HG03378 (cell line): ENCODE results near the gene ZNHIT3.
"Not testable (repeated sequence)": the region's sequence is repeated elsewhere in the genome, so short reads cannot be mapped to it uniquely, and the experiment has no call there.

Source experiments
- ATAC-seq: cut with Tn5 transposase; IDR thresholded peaks from one replicate; pipeline ENCODE4 v1.9.1; 2021; ENCODE audit warnings: mild to moderate bottlenecking, moderate library complexity; ENCODE audit not compliant: unreplicated experiment

Gene ZNHIT3

DNA sequence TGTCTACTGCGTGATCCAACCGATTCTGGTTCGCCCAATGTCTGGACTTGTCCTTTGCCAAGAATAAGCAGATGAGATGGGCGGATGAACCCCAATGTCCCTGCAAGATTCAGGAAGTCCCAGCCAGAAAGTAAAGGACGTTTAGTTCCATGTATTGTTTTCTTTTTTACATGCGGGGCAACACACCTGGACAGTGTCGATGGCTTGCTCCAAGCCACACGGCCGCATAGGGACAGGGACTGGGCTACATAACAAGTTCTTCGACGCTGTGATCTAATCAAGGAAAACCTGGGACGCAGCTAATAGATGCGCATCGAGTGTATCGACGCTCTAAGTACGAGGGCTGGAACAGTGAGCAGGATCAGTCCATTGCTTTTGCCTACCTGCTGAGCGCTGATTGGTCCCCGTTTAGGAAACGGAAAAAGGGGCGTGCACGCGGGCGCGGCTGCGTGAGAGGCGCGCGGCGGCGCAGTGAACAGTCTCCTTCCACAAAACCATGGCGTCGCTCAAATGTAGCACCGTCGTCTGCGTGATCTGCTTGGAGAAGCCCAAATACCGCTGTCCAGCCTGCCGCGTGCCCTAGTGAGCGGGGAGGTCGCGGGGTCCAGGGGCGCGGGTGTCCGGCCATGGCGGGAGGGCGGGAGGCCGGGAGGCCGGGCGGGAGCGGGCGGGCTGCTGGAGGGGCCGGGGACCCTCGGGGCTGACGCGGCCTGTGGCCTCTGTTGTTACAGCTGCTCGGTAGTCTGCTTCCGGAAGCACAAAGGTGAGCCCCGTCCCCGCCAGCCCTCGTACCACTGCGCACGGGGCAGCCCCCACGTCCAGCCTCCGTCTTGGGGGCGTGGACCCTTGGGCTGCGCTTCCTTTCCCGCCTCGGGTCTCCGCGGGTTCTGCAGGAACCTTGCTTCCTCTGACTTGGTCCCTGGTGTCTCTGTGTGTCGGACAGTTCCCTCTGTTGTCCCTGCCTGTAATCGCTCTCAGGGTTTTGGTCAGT lies at the start of gene ZNHIT3:
Gene ZNHIT3 (plus strand): TSS at position 478 of the 991 bp plus-strand sequence. CDS start 19 bp downstream, at position 497.
- ATAC-seq = peak; percentile 84

DNA sequence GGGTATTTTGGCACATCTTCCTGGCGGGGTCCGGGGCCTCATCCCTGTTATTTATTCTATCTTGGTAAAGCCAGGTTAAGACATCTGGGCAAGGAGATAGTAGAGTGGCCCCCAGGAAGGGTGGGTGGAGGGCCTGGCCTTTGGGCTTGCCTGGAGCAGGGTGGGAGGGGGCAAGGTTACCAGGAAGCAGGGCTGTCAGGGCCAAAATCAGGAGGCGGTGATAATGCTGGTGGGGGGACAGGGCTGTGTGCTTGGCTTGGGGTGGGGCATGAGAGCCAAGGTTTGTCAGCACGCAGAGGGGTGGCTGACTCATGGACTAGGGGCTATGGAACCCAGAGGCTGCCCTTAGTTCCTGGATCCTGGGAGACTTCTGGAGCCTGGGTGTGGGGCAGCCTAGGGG lies 44.7 kb upstream of the ZNHIT3 start:
- not testable (repeated sequence) for ATAC-seq

DNA sequence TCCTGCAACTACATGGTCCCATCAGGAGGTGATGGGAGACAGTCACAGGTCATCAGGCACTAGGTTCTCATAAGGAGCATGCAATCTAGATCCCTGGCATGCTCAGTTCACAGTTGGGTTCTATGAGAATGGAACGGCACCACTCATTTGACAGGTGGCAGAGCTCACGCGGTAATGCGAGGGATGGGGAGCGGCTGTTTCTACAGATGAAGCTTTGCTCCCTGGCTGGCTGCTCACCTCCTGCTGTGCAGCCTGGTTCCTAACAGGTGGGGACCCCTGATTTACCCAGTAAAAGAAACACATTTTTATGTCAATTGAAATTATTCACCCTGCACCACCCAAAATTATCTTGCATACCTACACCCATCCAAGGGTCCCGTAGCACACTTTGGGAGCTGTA lies 42.7 kb upstream of the ZNHIT3 start:
- ATAC-seq = no peak

DNA sequence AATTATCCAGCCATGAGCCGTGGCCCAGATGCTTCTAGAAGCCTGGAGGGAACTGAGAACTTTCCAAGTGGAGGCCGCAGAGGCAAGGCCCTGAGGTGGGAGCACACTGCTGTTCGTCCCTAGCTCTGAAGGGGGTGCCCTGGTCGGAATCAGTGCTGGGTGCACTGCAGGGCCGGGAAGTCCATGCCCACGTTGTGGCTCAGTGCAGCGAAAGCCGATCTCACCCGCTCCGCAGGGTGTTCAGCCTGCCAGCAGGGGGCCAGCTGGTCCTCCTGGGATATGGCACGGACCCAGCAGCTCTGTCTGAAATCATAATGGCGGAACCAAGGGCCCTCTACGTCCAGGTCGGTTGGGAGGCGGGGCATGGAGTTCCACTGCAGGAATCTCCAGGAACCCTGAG lies 36.5 kb upstream of the ZNHIT3 start:
- not testable (repeated sequence) for ATAC-seq

DNA sequence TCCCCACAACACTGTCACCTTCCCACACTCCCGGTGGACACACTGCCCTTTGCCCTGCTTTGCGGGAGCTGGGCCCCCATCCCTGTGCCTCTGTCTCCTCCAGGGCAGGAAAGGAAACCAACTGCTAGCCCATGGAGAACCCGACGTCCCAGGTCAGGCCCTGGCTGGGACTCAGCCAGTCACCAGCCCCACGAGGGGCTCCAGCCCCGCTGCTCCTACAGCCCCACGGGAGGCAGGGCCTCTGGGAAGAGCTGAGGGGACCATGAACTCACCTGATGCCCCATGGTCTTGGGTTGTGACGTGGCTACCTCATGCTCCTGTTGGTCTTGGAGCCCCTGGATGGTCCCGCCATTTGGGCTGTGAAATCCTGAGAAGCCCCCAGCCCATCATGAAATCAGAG lies 33.6 kb upstream of the ZNHIT3 start:
- ATAC-seq = not testable (repeated sequence)

DNA sequence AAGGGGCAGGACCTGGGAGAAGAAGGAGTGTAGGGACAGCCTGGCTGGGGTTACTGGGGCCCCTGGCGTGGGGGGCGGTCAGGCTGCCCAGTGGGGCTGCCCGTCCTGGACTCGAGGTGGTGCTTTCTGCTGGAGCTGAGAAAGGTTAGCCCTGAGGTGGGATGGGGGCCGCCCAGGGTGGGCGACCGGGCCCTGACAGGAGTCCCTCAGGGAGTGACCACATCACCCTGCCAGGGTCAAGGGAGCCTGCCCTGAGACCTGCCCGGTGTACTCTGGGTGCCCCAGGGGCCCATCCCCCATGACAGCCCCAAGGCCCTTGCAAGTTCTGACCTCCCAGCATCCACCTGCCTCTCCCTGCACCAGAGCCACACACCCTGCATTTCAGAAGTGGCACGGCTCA lies 28.8 kb upstream of the ZNHIT3 start:
- ATAC-seq = not testable (repeated sequence)

DNA sequence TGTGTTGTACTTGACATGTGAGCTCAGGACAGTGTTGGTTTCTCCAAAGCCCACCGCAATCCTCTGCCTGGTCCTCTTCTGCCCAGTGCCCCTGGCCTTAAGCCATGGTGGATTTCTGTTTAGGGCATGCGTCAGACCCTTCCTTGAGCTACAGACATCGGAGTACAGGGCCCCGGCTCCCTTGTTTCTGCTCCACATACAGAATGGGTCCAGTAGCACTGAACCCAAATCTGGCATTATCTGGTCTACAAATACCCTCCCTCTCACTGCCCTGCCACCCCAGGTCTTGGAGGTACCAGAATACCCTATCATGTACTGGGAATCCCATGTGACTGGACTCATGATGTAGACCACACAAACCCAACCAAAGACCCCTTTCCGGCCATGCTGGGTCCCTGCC lies 27.4 kb upstream of the ZNHIT3 start:
- ATAC-seq = no peak

DNA sequence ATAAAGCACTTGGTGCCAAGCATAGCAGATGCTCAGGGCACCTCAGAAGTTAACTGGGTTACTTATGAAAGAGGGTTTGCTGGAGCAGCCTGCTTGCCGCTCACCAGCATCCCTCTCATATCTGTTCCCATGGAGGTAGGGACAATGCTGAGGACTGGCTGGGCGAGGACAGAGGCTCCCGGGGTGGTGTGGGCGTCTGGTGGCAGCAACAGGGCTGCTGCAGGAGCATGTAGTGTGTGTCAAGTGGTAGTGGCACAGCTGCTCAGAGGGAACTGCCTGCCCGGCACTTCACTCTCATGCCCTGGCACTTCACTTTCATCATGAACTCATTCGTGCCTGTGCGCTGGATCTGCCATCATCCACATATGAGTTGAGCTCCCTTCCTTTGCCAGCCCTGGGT lies 26.9 kb upstream of the ZNHIT3 start:
- ATAC-seq = no peak

DNA sequence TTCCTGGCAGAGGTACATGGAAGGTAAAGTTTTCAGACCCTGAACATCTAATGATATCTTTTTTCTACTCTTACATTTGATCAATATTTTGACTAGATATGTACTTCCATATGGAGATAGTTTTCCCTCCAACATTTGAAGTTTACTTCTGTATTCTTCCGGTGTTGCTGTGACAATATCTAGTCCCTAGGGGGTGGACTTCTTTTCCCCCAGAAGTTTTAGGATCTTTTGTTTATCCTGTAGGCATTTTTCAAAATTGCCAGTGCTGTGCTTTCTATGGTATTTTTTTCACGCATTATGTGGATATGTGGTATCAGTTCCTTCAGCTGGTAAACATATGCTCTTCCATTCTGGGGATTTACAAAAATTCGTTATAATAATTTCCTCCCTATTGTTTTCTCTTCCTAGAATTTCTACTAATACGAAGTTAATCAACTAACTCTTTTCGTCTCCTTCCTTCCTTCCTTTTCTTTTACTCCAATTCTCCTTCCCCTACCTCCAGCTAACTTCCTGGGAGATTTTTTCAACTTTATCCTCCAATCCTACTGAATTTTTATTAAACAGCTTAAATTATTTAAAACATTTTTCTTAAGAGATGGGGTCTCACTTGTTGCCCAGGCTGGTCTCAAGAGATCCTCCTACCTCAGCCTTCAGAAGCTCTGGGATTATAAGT lies 26.1 kb upstream of the ZNHIT3 start:
- no peak for ATAC-seq

DNA sequence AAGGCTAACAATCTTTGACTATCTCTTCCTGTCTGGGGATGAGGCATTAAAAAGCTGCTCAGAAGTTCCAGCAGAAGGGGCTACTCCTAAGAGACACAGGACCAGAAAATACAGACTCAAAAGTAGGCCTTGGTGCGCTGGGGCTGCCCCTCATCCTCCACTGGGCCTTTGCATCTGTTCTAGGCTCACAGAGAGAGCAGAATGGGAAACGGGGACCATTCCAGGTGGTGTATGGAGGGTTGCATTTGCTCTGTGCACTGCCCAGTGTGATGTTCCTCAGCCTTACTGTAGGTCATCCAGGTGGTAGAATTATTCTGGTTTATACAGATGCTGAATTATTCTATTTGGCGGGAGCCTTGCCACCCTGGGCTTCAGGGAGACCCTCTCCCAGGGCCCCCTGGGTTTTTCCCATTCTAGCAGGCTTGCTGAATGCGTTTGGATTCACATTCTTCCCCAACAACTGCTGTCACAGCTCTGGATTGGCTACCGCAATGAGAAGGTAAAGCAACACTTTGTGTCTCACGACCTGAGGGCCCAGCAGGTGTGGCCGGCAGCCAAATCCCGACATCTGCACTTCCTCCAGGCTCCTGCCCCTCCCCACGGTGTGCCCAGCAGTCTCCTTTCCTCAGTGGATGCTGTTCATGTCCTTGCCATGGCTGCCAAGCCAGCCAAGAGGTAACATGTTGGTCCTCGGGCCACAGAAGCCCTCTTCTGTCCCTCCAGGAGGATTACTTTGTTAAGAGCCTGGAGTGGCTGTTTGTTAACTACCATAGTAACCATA lies 25.0 kb upstream of the ZNHIT3 start:
- ATAC-seq = no peak

DNA sequence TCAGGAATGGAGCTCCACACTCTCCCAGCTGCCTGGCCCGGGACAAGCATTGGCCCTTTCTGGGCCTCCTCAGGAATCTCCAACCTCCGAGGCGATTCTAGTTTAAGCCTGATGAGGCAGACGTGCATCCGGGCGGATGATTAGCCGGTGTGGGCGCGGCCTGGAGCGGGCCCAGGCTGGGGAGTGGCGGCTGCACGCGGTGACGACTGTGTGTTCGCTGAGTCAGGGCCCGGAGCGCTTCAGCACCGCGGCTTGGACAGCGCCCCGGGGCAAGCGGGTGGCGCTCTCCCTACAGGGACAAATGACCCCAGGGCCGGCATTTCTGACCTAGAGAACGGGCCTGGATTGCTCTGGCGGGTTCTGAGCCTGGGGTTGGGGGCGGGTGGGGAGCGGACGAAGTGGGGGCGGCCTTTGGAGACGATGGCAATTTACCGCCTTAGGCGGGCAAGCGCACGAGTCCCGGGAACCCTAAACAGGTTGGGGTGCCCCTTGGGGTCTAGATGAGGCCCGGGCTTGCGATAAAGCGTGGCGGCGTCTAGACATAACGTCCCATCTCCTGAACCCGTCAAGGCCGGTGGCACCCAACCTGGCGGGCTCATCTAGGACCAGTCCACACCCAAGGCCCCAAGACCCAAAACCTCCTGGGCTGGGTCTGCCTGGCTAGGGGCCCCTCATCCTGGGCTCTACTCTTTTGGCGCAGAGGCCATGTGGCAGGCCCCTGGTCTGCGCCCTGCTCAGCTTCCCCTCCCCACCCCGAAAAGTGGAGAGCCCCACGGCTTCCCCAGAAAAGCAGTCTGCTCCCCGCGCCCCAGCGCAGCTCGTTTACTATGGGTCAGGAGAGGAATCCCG lies 22.3 kb upstream of the ZNHIT3 start:
- ATAC-seq = no peak

DNA sequence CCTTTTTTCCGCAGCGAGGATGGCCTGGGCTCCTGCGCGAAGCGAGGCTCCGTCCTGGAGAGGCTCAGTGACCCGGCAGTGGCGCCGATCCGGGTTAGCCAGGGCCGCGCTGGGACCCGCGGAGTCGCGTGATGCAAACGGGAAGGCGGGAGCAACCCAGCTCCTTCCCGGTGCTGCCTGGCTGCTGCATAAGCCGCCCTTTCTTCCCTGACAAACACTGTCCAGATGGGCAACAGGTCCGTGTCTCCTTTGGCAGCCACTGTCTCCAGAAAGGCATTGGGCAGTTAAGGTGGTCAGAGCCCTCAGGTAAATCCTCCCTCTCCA lies 21.8 kb upstream of the ZNHIT3 start:
- ATAC-seq = no peak

DNA sequence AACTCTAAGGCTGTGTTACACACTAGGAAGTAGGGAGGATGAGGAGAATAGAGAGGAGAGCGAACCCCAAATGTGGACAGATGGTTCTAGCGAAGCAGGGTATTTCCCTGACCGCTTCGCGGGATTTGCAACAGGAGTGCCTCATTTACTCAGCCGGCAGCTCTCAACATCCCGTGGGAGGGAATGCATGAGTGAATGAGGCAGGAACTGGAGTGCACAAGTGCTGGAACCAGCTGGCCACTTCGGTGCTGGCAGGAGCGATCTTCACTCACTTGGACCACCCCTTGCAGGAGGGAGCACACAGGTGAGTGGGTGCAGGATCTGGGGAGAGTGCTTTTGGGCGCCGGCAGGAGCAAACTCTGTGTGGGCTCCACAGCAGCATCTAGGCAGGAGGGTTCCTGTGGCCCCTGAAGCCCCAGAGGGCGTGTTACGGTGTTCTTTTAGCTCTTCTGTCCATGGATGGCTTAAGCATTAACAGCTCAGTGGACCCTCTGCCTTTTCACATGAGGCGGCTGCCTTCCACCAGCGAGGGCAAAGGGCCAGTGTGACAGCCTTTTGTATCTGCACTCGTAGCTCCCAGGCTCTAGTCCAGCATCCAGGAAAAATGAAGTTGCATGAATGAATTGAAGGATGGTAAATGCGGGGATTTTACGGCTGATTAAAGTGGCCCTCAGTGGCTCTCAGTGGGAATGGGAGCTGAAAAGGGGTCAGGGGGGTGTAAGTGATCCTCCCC lies 17.4 kb upstream of the ZNHIT3 start:
- no peak for ATAC-seq

DNA sequence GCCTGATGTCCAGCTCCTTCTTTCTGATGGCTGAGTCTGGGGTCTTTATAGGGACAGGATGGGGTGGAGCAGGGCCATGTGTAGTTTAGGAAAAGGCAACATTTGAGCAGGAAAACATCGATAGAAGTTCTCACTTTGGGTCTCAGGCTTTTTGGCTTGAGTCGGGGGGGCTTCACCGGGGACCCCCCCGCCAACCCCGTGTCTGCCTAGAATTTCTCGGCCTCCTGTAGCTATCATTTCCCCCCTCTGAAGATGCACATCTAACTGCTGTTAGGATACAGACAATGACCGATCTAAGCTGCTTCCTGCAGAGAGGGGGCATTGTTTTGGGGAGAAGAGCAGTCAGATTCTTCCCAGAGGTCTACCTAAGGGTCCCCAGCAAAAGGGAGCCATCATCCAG lies 16.7 kb upstream of the ZNHIT3 start:
- no peak for ATAC-seq

DNA sequence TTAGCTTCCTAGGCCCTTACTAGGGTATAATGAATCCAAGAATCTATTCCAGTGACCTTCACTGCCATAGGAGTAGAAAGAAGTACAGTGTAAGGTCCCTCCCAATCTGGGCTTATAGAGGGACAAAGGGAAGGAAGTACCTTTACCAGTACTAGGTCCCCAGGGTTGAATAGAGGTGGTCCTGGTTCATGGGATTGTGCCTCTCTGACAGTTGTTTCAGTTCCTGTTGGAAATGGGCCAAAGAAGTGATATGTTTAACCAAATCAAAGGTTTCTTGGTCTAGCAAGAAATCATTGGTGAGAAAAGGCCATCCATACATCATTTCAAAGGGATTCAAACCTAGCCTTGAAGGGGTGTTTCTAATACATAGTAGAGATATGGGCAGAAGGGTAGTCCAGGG lies 16.0 kb upstream of the ZNHIT3 start:
- ATAC-seq = no peak

DNA sequence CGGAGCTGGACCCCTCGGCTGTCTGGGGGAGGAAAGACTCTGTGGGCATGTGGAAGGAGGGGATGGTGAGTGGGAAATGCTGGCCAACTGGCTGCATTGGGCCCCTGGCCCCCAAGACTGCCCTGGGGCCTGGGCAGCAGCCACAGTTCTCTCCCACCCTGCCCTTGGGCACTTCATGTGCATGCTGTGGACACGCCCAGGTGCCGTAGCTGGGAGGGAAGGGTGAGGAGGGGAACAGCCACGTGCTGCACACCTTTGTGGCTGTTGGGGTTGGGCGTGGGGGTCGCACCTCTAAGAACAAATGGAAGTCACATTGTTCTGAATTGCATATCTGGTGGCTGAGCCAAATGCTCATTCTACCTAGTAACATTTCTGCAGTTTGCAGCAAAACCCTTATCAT lies 11.9 kb upstream of the ZNHIT3 start:
- ATAC-seq = no peak

DNA sequence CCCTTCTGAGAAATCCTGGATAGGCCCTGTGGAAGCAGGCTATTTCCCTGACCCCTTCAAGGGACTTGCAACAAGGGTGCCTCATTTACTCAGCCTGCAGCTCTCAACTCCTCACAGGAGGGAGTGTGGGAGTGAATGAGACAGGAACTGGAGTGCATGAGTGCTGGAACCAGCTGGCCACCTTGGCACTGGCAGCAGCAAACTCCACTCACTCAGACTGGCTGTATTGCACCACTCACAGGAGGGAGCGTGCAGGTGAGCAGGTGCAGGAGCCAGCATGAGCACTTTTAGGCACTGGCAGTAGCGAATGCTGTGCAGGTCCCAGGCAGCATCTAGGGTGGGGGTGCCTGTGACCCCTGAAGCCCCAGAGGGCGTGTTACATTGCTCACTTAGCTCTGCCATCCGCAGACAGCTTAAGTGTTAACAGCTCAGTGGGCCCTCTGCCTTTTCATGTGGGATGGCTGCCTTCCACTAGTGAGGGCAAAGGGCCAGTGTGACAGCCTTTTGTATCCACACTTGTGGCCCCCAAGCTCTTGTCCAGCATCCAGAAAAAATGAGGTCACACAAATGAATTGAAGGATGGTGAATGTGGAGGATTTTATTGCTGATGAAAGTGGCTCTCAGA lies 11.0 kb upstream of the ZNHIT3 start:
- no peak for ATAC-seq

DNA sequence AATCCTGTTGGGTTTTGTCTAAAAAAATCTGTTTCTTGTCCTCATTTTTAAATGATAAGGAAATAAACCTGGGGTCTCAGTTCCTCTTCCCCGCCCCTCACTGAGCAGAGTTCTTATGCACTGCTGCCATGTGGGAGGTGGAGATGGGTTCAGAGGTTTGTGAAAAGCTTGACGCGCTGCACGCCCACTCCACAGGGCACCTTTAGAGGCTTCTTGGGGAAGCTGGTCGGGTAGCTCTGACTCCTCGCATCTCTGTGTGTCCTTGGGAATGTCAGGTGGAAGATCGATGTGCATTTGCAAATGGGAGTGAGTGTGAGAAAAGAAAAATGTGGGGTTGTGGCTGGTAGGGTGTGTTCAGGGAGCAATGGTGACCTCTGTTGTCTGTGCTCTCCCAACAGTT lies 4.7 kb upstream of the ZNHIT3 start:
- no peak for ATAC-seq
